HepG2 (cell line): ENCODE measurements around the gene PRRT1B. TPM values are rescaled to one million over a fixed set of nuclear protein-coding genes. Genes with fewer than 3 reads are reported as not detected.

Source experiments
- ARID2 ChIP-seq: sonication (generic); formaldehyde crosslinking; IDR thresholded peaks from 2 replicates; pipeline ENCODE4 v1.8.1; 2022; ENCODE audit warnings: mild to moderate bottlenecking, missing genetic modification reagents, borderline replicate concordance
- ARID3A ChIP-seq: IDR thresholded peaks from 2 replicates; pipeline ENCODE4 v1.6.1; 2012; ENCODE audit warnings: low read depth, low read length, improper control_type of control experiment
- ATF7 ChIP-seq, 2 experiments: fragments of 450-650 bp in 1 of 2; sonication (generic) in 1 of 2; formaldehyde crosslinking in 1 of 2; IDR thresholded peaks; 2 replicates each; pipeline versions ENCODE4 v1.4.0 to v1.6.1; 2016 to 2020; ENCODE audit warnings: antibody characterized with exemption in 1 of 2, mild to moderate bottlenecking in 1 of 2, missing genetic modification reagents in 1 of 2
- CBX5 ChIP-seq: sonication (generic); formaldehyde crosslinking; IDR thresholded peaks from 2 replicates; pipeline ENCODE4 v1.4.0; 2020; ENCODE audit warnings: missing genetic modification reagents, borderline replicate concordance
- CHD2 ChIP-seq: IDR thresholded peaks from 2 replicates; pipeline ENCODE4 v1.6.1; 2011; ENCODE audit warnings: low read depth, low read length, improper control_type of control experiment
- CREM ChIP-seq, 2 experiments: sonication (generic) in 1 of 2; formaldehyde crosslinking in 1 of 2; IDR thresholded peaks; 2 replicates each; pipeline versions ENCODE4 v1.4.0 to v1.6.1; 2016 to 2020; ENCODE audit warnings: antibody characterized with exemption in 1 of 2, mild to moderate bottlenecking in 1 of 2, missing genetic modification reagents in 1 of 2
- ELF3 ChIP-seq: IDR thresholded peaks from 2 replicates; pipeline ENCODE4 v1.6.1; 2016; ENCODE audit warnings: missing genetic modification reagents, missing compliant biosample characterization
- FOSL1 ChIP-seq: sonication (generic); formaldehyde crosslinking; IDR thresholded peaks from 2 replicates; pipeline ENCODE4 v1.9.0; 2021; ENCODE audit warnings: missing genetic modification reagents, borderline replicate concordance
- FOSL2 ChIP-seq: sonication (generic); formaldehyde crosslinking; IDR thresholded peaks from 2 replicates; pipeline ENCODE4 v1.4.0; 2020; ENCODE audit warnings: missing genetic modification reagents
- HNRNPH1 ChIP-seq: fragments of 200-400 bp; formaldehyde crosslinking; optimal IDR thresholded peaks from 2 replicates; pipeline ENCODE3; 2017; ENCODE audit warnings: mild to moderate bottlenecking, low read depth, low read length
- HNRNPUL1 ChIP-seq: fragments of 200-400 bp; formaldehyde crosslinking; IDR thresholded peaks from 2 replicates; pipeline ENCODE4 v1.6.1; 2017; ENCODE audit warnings: low read depth, mild to moderate bottlenecking, low read length, moderate library complexity
- IKZF4 ChIP-seq: sonication (generic); formaldehyde crosslinking; IDR thresholded peaks from 2 replicates; pipeline ENCODE4 v1.5.1; 2020; ENCODE audit warnings: borderline replicate concordance, mild to moderate bottlenecking, low read depth, missing genetic modification reagents; ENCODE audit errors: not compliant biosample characterization
- KLF11 ChIP-seq: IDR thresholded peaks from 2 replicates; pipeline ENCODE4 v1.6.1; 2016; ENCODE audit warnings: missing compliant biosample characterization
- KLF9 ChIP-seq: IDR thresholded peaks from 2 replicates; pipeline ENCODE4 v1.6.1; 2016; ENCODE audit warnings: low read depth
- PITX1 ChIP-seq: sonication (generic); formaldehyde crosslinking; IDR thresholded peaks from 2 replicates; pipeline ENCODE4 v1.5.1; 2020; ENCODE audit warnings: mild to moderate bottlenecking, missing genetic modification reagents
- RFXANK ChIP-seq: IDR thresholded peaks from 2 replicates; pipeline ENCODE4 v1.6.1; 2016
- RXRA ChIP-seq: sonication (generic); formaldehyde crosslinking; IDR thresholded peaks from 2 replicates; pipeline ENCODE4 v1.5.1; 2020; ENCODE audit warnings: missing genetic modification reagents
- TCF7 ChIP-seq: sonication (generic); IDR thresholded peaks from 2 replicates; pipeline ENCODE4 v1.6.1; 2016; ENCODE audit warnings: antibody characterized with exemption, low read depth
- THYN1 ChIP-seq: sonication (generic); formaldehyde crosslinking; IDR thresholded peaks from 2 replicates; pipeline ENCODE4 v1.8.1; 2023; ENCODE audit warnings: low read depth, mild to moderate bottlenecking, moderate library complexity, missing genetic modification reagents, borderline replicate concordance
- YY1 ChIP-seq: IDR thresholded peaks from 2 replicates; pipeline ENCODE4 v1.6.1; 2011; ENCODE audit warnings: low read length, low read depth, moderate library complexity, mild to moderate bottlenecking; ENCODE audit not compliant: insufficient read depth, insufficient replicate concordance
- ZFP36L2 ChIP-seq: sonication (generic); formaldehyde crosslinking; IDR thresholded peaks from 2 replicates; pipeline ENCODE4 v1.4.0; 2020; ENCODE audit warnings: missing genetic modification reagents
- ZMAT5 ChIP-seq: sonication (generic); formaldehyde crosslinking; IDR thresholded peaks from 2 replicates; pipeline ENCODE4 v1.5.0; 2020; ENCODE audit warnings: mild to moderate bottlenecking, low read depth, missing genetic modification reagents, borderline replicate concordance
- ZNF101 ChIP-seq: sonication (generic); formaldehyde crosslinking; IDR thresholded peaks from 2 replicates; pipeline ENCODE4 v1.4.0; 2020; ENCODE audit warnings: mild to moderate bottlenecking, low read depth, missing genetic modification reagents, borderline replicate concordance
- ZNF329 ChIP-seq: sonication (generic); formaldehyde crosslinking; IDR thresholded peaks from 2 replicates; pipeline ENCODE4 v1.9.0; 2021; ENCODE audit warnings: low read depth, mild to moderate bottlenecking, missing genetic modification reagents
- ZNF333 ChIP-seq: sonication (generic); formaldehyde crosslinking; IDR thresholded peaks from 2 replicates; pipeline ENCODE4 v1.4.0; 2020; ENCODE audit warnings: mild to moderate bottlenecking, missing genetic modification reagents, borderline replicate concordance
- ZNF335 ChIP-seq: sonication (generic); formaldehyde crosslinking; IDR thresholded peaks from 2 replicates; pipeline ENCODE4 v1.4.0; 2020; ENCODE audit warnings: missing genetic modification reagents
- ZNF343 ChIP-seq: sonication (generic); formaldehyde crosslinking; IDR thresholded peaks from 2 replicates; pipeline ENCODE4 v1.4.0; 2020; ENCODE audit warnings: mild to moderate bottlenecking, missing genetic modification reagents
- ZNF367 ChIP-seq: sonication (generic); formaldehyde crosslinking; IDR thresholded peaks from 2 replicates; pipeline ENCODE4 v1.4.0; 2020; ENCODE audit warnings: missing genetic modification reagents, borderline replicate concordance
- ZSCAN22 ChIP-seq: sonication (generic); formaldehyde crosslinking; IDR thresholded peaks from 2 replicates; pipeline ENCODE4 v1.4.0; 2020; ENCODE audit warnings: mild to moderate bottlenecking, missing genetic modification reagents
- polyA plus RNA-seq, 8 experiments: library from polyadenylated mRNA; depleted of rRNA in 3 of 8; stranded (reverse) in 7 of 8; unstranded in 1 of 8; fragments of >200 nt; fragmentation: Illumina TruSeq in 4 of 8; extraction: Trizol in 4 of 8; gene quantifications; 2 replicates each; pipeline versions ENCODE4 v1.2.1 to v1.2.3, GENCODE V29; 2011 to 2016; ENCODE audit warnings: low read depth in 4 of 8, missing spikeins in 1 of 8, mixed read lengths in 1 of 8; ENCODE audit not compliant: insufficient read depth in 1 of 8
- total RNA-seq, 5 experiments: library from RNA; depleted of rRNA; stranded (reverse); fragments of >200 nt; fragmentation: Illumina TruSeq; extraction: Trizol; gene quantifications; 2 replicates each; pipeline ENCODE4 v1.2.3, GENCODE V29; 2016; ENCODE audit warnings: low read depth in 1 of 5

The PRRT1B gene
- total and polyA plus RNA-seq, 2 of the 13 experiments (the other 11 are each of a cell fraction or from before 2014, with no cell fraction given) = not detected

DNA sequence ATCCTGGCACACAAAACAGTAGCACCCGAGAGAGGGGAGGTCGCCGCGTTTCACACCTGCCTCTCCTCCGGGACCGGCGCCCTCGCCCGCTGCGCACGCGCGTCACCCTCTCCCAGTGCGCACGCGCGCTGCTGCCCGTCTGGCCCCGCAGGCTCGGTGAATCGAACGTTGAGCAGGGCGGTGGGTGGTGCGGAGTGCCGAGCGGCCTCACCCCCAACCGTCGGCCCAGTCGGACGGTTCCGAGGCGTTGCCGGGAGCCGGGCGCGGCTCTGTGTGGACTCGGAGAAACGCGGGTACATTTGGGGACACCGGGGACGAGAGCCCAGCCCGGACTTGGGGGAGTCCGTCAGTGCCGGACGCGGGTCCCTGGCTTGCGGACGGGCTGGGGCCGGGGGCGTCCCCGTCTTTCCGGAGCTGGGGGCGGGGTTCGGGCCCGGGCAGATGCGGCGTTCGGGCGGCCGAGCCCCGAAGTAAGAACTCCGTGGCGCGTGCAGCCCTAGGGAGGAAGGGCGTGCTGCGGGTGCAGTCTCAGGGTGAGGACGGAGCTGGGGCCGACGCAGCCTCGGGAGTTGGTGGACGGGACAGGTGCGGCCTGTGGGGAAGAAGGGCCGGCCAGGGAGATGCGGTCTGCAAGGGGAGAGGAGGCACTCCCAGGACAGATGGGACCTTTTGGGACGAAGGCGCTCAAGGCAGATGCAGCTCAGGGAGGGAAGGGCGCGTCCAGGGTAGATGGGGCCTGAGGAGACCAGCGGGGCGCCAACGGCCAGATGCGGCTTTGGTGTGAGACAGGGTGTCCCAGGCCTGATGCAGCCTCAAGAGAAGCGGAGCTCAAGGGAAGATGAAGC lies 42.3 kb upstream of the PRRT1B start, which contains the start of gene POMT1 (continued):
- TF ChIP-seq ZNF335 (CRISPR knock-in tag) (no peak), ZMAT5 (CRISPR knock-in tag) (no peak), KLF11 (no peak), ZNF343 (CRISPR knock-in tag) (0 out of 2 replicates have a peak, but pooled peaks have one; percentile 77), HNRNPUL1 (peak; percentile 51; the same call in 1 of the 2 replicates), KLF9 (CRISPR knock-in tag) (no peak), ZNF367 (CRISPR knock-in tag) (0 out of 2 replicates have a peak, but pooled peaks have one; percentile 14), HNRNPH1 (no peak), ARID3A (no peak), ZNF333 (no peak; the same call in 1 of the 2 replicates), THYN1 (CRISPR knock-in tag) (no peak), PITX1 (CRISPR knock-in tag) (no peak), RXRA (peak; percentile 75), IKZF4 (CRISPR knock-in tag) (peak; percentile 30), ARID2 (CRISPR knock-in tag) (0 out of 2 replicates have a peak, but pooled peaks have one; percentile 7), ZNF329 (CRISPR knock-in tag) (no peak), RFXANK (CRISPR knock-in tag) (no peak), ELF3 (CRISPR knock-in tag) (peak; percentile 37; the same call in 1 of the 2 replicates), CHD2 (no peak), ZSCAN22 (CRISPR knock-in tag) (no peak), CBX5 (no peak), FOSL1 (no peak), ATF7 (IDR thresholded peaks at IDR 0.05) (no peak), ATF7 (CRISPR knock-in tag; IDR thresholded peaks at IDR 0.05) (0 out of 2 replicates have a peak, but pooled peaks have one; percentile 40), ZFP36L2 (CRISPR knock-in tag) (no peak; the same call in 1 of the 2 replicates), YY1 (peak; percentile 76), FOSL2 (CRISPR knock-in tag) (peak; percentile 56), CREM (IDR thresholded peaks at IDR 0.05) (no peak), CREM (CRISPR knock-in tag; IDR thresholded peaks at IDR 0.05) (no peak), ZNF101 (no peak), TCF7 (no peak)
